GM19239 (cell line): ENCODE measurements around the gene ELP2.
"Not testable (repeated sequence)": the region's sequence is repeated elsewhere in the genome, so short reads cannot be mapped to it uniquely, and the experiment has no call there.

Source experiments
- DNase-seq: peaks from one replicate; pipeline ENCODE4 v3.0.0; 2011; ENCODE audit warnings: low spot score; ENCODE audit not compliant: insufficient read length
- FAIRE-seq: peaks from 2 replicates; lab custom pipeline; 2011; peaks lifted over from hg19 to GRCh38; lab: Jason Lieb, UNC

ELP2 gene

DNA sequence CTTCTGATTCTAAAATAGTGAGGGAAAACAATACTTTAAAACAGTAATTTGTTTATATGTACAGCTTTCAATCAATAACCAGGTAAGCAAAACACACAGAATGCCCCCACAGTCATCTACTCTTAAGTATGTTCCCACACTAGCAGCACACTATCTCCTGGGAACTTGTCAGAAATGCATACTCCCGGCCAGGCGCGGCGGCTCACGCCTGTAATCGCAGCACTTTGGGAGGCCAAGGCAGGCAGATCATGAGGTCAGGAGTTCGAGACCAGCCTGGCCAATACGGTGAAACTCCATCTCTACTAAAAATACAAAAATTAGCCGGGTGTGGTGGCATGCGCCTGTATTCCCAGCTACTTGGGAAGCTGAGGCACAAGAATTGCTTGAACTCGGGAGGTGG, 12.9 kb upstream of the ELP2 start:
- DNase-seq, FAIRE-seq: not testable (repeated sequence)

DNA sequence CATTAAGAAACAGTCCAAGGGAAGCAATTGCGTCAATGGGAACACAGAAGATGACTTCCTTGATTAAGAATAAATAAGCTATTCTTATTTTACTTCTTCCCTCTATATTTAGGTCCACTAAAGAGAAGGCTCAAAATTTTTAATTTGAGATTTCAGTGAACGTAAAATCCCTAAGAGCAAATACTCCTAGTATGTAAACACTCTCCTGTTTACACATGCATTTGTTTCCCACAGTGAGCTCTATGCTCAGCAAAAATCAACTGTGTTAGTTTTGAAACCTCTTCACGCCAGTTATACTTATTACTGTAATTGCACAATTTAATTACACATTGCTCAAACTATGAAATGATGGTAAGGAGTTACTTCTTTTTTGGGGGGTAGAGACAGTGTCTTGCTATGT, 9.4 kb upstream of the ELP2 start:
- FAIRE-seq (no peak), DNase-seq (no peak)

DNA sequence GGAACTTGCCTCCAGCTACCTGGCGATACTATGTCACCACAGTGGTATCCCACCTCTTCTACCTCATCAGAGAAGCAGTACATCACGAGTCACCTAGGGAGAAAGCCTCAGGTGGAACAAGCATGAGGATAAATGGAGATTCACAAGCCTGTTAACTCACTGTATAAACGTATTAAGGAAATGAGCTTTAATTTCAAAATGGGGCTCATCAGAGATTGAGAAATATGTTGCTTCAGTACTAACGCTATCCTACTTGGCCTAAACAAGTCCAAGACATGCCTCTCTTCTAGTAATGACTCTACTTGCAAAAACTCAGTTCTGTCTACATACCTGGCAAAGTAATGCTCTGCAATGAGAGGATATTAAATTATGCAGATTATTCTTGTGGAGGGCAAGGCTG, 4.9 kb upstream of the ELP2 start:
- FAIRE-seq (no peak), DNase-seq (no peak)

DNA sequence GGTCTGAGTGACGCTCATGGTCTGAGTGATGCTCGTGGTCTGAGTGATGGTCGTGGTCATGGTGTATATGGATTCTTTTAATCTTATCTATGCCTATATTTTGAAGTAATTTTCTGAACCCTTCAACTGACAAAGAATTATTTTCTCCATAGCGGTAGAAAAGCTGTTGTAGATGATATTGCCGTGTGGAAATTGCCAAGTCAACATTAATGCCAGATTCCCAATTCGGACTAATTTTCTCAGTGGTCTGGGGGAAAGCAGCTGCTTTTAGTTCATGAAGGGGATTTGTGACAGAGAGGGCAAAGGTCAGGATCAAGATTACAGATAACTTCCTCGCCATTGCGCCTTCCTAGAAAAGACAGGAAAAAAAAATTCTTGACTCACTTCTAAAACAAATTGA, 3.0 kb upstream of the ELP2 start:
- DNase-seq: no peak
- FAIRE-seq: no peak

DNA sequence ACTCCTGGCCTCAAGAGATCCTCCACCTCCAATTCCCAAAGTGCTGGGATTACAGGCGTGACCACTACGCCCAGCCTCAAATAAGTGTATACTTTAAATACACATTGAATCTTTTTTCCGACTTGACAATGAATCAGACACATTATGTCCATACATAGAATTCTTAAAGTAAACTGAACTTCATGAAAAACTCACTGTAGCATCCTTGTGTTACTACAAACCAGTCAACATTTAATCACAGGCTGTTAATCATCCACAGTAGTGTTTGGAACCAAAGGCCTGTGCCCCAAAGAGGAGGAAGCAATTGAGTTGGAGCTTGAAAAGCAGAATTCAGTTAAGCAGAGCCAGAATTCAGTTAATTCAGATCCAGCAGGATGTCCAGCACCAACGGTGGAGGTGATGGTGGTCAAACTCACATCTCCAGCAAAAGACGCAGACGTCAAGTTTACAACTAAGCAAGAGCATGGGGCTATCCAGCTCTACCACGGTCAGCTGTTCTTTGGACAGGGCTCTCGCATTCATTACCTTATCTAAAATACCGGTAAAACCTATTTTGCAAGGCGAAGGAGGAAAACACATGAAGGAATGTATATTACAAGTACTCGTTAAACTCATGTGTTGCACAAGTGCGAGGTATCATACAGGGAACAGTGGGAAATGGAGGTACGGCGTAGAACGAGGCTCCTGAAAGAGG, 1.7 kb upstream of the ELP2 start:
- DNase-seq: no peak
- FAIRE-seq: no peak

DNA sequence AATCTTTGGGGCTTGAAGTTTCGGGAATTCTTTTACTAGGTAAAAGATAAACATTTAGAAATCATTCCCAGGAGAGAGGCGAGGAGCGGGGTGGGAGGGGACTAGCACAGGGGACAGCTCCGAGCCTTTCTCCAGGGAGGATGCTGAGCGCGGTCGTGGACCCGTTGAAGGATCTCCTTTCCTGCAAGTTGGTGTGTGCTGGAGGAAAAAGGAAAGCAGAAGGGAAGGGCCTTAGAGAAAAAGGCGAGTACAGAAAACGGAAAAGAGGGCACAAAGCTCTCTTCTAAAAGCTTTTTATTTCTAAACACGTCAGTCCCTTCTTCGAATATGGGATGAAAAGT, 1.2 kb upstream of the ELP2 start:
- FAIRE-seq (no peak), DNase-seq (no peak)

DNA sequence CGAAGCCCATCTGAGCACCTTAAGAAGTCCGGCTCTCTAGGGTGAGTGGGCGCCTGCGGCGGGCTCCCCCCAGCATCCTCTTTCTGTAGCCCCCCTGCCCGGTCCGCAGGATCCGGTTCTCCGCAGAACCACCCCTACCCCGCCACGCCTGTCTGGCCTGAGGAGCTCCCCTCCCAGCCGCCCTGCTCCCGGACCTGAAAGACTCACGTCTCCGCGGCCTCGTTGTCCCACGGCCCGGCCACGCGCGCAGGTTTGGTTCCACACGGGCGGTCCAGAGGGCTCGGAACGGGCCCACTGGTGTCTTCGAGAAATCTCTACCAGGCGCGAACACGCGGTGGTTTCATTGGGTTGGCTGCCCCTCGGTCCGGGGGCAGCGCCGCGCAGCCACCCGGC, 796 bp upstream of the ELP2 start:
- no peak for DNase-seq
- FAIRE-seq: no peak

DNA sequence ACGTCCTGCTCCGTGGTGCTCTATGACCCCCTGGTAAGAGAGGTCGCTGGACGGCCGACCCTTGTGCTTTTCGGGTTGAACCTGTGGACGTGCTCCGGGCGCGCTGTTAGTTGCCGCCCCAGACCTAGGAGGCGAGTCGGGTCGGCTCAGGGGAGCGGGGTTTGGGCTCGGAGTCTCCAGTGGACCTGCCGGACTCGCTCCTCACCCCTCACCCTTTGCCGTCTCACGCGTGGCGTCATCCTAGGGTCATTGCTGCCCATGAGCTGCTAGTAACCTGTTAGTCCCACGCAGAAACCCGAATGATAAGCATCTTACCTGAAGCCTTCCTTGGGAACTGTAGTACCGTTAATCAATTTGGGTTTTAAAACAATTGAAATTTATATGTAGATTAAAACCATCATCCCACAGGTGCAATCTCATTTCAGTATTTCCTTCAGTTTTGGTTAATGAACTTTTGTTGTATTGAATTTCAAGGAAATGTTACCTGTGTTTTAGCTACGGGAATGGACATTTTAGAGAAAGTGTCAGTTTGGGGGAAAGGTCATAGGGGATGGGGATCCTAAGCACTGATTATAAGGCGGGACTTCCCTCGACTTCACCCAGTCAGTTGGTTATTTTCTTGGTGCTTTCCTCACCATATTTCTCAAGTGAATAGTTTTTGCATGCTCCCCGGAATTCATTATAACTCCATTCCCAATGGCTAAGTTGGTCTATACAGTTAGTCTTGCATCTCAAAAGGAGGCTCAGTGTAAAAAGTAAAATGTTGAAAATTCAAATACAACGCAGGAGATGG, 536 bp downstream of the ELP2 start:
- FAIRE-seq: no peak

DNA sequence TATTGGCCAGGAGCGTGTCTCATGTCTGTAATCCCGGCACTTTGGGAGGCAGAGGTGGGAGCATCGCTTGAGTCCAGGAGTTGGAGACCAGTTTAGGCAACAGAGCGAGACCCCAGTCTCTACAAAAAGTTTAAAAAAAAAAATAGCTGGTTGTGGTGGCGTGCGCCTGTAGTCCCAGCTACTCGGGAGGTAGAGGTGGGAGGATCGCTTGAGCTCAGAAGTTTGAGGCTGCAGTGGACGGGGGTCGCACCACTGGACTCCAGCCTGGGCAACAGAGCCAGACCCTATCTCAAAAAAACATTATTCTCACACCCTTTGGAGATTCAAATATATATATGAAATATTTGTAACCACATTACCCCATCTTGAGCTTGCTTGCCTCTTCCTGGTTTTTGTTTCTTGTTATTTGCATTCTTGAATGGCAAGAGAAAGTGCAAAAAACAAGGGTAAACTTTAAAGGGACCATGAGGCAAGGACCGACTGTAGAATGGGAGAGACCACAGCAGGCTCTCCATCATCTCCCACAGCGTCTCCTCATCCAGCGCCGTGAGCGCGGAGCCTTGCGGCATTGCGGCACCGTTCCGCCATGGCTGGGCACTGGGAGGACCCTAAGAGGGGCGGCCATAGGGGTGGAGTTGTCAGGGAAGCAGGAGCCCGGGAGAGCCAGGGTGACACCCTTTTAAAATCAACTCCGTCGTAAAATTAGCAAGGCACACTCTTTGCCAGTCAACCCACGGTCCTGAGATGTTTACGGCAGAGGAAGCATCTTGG, 1.4 kb downstream of the ELP2 start:
- DNase-seq (no peak), FAIRE-seq (no peak)

More for the DNA sequence above, 536 bp downstream of the ELP2 start:
- no peak for DNase-seq

DNA sequence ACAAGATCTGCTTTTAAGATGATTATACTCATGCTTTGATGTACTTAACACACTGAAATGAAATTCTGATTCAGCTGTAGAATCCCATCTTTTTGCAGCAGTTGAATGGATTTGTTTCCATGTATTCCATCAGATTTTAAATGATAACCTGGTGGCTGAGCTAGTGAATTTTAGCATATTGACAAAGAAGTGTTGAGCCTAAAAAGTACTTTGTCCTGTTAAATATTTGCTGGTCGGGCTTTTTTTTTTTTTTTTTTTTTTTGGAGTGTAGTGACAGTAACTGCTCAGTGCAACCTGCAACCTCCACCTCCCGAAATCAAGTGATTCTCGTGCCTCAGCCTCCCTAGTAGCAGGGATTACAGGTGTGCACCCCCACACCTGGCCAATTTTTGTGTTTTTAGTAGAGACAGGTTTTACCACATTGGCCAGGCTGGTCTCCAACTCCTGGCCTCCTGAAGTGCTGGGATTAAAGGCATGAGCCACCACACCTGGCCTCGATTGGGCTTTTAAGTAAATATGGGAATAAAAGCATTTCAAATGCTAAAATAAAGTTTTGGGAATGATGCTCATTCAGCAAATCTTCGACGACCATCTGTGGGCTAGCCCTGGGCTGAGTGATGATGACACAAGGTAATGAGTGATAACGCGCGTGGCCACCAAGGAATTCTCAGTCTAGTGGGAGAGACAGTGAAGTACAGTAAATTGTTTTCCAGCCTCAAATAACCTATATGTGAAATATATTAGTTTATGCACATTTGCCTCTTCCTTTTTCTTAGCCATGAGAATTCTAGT, 2.2 kb downstream of the ELP2 start:
- no peak for FAIRE-seq
- DNase-seq: no peak

DNA sequence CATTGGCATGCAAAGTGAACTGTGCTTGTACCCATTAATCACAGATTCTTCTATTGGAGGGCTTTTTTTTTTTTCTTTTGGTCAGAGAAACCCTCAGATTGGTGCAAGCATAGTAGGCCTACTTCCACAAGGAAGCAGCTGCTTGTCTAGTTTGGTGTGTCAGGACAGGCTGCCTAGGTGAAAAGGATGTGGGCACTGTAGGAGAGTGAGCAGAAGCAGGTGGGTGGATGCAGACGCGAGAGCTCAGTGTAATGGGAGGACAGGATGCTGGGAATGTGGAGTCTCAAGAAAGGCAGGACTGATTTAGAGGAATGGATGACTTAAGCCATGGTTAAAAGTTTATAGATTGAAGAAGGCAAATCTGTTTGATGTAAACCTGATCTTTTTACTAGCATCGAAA, 3.1 kb downstream of the ELP2 start:
- no peak for DNase-seq
- no peak for FAIRE-seq

DNA sequence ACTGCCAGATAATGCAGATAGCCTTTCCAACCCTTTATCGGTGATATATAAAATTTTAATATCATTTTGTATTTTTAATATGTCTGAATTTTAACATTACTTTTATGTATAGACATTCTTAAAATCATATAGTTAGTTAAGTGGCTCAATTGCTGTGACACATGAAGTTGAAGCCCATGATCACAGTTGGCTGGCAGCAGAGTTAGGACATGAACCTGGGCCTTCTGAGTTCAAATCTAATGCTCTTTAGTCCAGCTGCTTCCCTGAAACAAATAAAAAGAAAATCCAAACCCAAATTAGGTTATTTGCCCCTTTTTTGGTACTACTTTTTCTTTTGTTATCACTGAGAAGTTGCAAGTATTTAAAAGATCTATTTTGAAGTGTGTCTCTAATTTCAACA, 5.6 kb downstream of the ELP2 start:
- DNase-seq: no peak

DNA sequence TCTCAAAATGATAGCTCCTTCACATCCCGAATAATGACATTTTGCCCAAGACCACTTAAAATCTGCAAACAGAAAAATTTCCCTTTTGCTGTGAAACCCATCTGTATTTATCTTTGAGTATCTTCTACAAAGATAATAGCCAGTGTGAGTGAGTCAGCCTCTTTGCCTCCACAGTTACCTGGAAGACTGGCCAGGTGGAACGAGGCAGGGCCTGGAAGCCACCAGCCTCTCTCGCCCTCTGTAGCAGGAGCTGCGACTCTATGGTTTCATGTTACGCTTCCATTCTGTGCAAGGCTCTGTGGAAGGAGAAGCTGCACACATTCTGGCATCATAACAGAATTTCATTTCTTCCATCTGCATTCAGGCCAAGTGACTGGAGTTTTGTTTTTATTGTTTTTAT, 9.5 kb downstream of the ELP2 start:
- no peak for FAIRE-seq

More for the DNA sequence above, 5.6 kb downstream of the ELP2 start:
- FAIRE-seq: no peak

DNA sequence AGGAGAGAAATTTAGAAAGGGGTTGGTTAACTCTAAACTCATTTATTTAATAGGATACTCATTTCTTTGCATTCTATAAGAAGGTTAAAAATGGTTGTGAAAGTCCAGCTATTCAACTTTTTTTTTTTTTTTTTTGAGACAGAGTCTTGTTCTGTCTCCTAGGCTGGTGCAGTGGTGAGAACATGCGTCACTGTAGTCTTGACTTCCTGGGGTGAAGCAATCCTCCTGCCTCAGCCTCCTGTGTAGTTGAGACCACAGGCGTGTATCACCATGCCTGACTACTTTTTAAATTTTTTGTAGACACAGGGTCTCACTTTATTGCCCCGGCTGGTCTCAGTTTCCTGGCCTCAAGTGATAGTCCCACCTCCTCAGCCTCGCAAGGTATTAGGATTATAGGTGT, 11.9 kb downstream of the ELP2 start:
- no peak for DNase-seq
- FAIRE-seq: no peak

More for the DNA sequence above, 9.5 kb downstream of the ELP2 start:
- no peak for DNase-seq

DNA sequence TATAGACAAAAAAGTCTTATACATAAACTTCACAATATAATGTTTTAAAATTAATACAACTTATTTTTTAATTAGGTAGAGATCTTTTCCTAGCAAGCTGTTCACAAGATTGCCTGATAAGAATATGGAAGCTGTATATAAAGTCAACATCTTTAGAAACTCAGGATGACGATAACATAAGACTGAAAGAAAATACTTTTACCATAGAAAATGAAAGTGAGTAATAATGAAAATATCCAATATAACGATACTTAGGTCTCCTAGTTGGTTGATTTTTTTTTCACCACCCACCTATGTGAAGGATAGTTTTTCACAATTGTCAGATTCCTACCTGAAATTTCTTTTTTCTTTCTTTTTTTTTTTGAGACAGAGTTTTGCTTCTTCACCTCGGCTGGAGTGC, 13.1 kb downstream of the ELP2 start:
- FAIRE-seq: no peak

DNA sequence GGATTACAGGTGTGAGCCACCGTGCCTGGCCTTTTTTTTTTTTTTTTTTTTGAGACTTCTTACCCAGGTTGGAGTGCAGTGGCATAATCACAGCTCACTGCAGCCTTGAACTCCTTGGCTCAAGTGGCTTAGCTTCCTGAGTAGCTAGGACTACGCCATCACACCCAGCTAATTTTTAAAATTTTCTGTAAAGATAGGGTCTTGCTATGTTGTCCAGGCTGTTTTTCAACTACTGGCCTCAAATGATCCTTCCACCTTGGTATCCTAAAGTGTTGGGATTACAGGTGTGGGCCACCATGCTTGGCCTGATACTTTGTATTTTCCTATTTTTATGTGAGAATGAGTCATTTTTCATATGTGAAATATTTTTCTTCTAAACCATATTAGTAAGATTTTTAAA, 13.7 kb downstream of the ELP2 start:
- no peak for FAIRE-seq

More for the DNA sequence above, 13.1 kb downstream of the ELP2 start:
- no peak for DNase-seq

DNA sequence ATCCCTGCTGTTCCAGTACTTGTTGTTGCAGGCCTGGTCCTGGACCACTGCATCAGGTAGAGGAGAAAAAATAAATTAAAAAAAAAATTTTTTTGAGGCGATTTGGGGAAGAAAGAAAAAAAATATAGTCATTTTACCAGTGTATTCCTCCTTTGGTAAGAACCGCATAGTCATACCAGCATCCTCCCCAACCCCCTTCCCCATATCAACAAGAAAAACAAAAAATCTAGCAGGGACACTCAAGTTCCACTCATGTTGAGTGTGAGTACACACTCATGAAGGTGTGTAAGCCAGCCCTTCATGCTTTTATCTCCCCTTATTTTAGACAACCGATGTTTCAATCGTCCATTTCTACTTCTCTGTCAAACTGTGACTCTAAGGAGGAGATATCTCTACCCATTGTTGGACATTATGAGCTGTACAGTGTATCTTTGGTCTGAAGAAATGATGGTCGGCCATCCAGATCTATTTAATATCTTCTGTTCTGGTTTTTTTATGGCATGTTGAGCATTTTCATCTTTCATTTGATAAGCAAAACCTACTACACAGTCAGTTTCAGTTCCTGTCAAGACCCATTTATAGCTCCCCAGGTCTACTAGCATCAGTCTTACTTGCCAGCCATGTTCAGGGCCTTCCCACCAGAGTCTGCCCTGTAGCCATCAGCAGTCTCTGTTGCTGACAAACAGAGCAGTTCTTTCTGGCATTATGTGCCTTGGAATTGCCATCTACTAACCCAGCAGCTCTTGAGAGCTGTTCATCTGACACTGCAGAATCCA, 20.0 kb downstream of the ELP2 start:
- peak; percentile 72 for FAIRE-seq
- DNase-seq: no peak

More for the DNA sequence above, 13.7 kb downstream of the ELP2 start:
- DNase-seq: no peak

DNA sequence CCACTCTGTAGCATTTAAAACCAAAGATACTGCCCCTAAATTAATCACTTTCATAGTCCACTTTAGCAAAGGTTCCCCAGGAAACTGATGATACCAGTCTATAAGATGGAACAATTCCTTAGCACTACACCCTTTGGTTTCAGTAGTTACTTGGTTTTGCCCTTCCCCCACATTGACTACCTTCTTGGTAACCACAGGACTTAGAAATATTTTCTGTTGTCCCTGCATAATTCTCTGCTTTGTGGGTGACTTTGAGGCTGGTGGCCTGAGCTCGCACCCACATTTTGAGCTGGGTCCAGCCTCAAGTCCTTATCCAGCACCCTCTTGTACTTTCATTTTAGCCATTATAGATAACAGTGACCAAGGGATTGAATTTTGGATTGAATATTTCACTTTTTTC, 23.1 kb downstream of the ELP2 start:
- DNase-seq: no peak
- FAIRE-seq: no peak

DNA sequence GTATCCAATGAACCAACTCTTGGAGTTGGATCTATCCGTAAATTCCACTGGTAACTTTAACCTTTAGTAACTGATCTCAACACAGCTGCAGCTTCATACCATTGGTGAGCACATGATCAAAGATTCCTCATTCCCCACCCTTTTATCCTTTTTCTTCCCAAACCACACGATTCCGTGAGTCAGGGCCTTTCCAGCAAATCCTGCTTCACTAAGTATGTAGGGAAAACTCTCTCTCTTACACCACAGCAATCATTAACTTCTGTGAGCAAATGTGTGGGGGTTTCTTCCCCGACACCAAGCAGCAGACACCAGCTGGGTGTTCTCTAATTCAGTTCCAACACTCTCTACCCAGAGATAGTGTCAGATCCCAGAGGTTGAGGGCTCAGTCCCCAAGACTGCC, 23.5 kb downstream of the ELP2 start:
- FAIRE-seq (no peak), DNase-seq (no peak)

DNA sequence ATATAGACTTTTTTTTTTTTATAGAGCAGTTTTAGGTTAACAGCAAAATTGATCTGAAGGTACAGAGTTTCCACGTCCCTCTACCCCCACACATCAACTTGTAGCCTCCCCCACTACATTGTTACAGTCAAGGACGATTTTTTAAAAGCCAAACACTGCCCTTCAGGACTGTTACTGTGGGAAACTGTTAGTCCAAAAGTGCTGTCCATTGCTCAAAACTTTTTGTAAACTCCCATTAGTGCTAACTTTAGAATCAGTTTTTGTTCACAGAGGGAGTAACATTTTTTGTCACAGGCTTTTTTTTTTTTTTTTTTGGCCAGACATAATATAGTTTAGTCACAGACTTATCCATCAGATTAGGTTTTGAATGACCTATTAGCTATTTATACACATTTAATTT, 24.1 kb downstream of the ELP2 start:
- FAIRE-seq: no peak
- no peak for DNase-seq
